Vagina (tissue), 2 donors: ENCODE measurements around the gene CCBE1.

ENCODE experiments used
- CTCF ChIP-seq, 3 experiments: fragments of 450-650 bp in 2 of 3; fragments of 200-600 bp in 1 of 3; sonication (generic) in 1 of 3; IDR thresholded peaks; one replicate each; pipeline ENCODE4 v1.5.1; 2017 to 2019; ENCODE audit warnings: antibody characterized with exemption in 3 of 3, mild to moderate bottlenecking in 2 of 3, moderate library complexity in 2 of 3
- POLR2A ChIP-seq, 2 donors: fragments of 450-650 bp; IDR thresholded peaks; one replicate each; pipeline ENCODE4 v1.6.1; 2017; ENCODE audit warnings: antibody characterized with exemption in 2 of 2, mild to moderate bottlenecking in 2 of 2, moderate library complexity in 2 of 2

GRCh38 chr18:59502274-59503175, 194.7 kb downstream of the CCBE1 start:
- no peak for TF ChIP-seq POLR2A (IDR thresholded peaks at IDR 0.05)
- TF ChIP-seq CTCF (IDR thresholded peaks at IDR 0.05) = no peak
